H9 (cell line): ENCODE results near the gene B3GNT9. TPM values are rescaled to one million over a fixed set of nuclear protein-coding genes. Genes with fewer than 3 reads are reported as not detected.

Experiments
- DNase-seq: peaks from one replicate; pipeline ENCODE4 v3.0.0-alpha.2; 2017
- H2AFZ ChIP-seq: one replicate; pipeline ENCODE4 v1.6.1; 2013; ENCODE audit warnings: mild to moderate bottlenecking, low read length, control low read depth, moderate library complexity
- H2AK5ac ChIP-seq: 2 replicates; pipeline ENCODE4 v1.6.1; 2013; ENCODE audit warnings: low read length, control low read depth, mixed read lengths; ENCODE audit not compliant: insufficient read length
- H2BK120ac ChIP-seq: one replicate; pipeline ENCODE4 v1.6.1; 2013; ENCODE audit warnings: low read depth, mild to moderate bottlenecking, low read length, control low read depth, inconsistent platforms; ENCODE audit not compliant: poor library complexity, severe bottlenecking
- H2BK12ac ChIP-seq: 2 replicates; pipeline ENCODE4 v1.6.1; 2013; ENCODE audit warnings: low read length, control low read depth, mixed read lengths, low read depth; ENCODE audit not compliant: insufficient read length
- H2BK15ac ChIP-seq: 2 replicates; pipeline ENCODE4 v1.6.1; 2013; ENCODE audit warnings: low read depth, low read length, control low read depth
- H2BK20ac ChIP-seq: one replicate; pipeline ENCODE4 v1.6.1; 2013; ENCODE audit warnings: low read depth, mild to moderate bottlenecking, low read length, control low read depth, inconsistent platforms; ENCODE audit not compliant: poor library complexity, severe bottlenecking
- H2BK5ac ChIP-seq: 2 replicates; pipeline ENCODE4 v1.6.1; 2013; ENCODE audit warnings: low read length, control low read depth, mixed read lengths; ENCODE audit not compliant: insufficient read length
- H3K14ac ChIP-seq: 2 replicates; pipeline ENCODE4 v1.6.1; 2013; ENCODE audit warnings: low read length, control low read depth; ENCODE audit not compliant: insufficient read depth
- H3K18ac ChIP-seq: 2 replicates; pipeline ENCODE4 v1.6.1; 2013; ENCODE audit warnings: low read depth, mild to moderate bottlenecking, mixed read lengths, low read length, control low read depth; ENCODE audit not compliant: insufficient read length
- H3K23ac ChIP-seq: 2 replicates; pipeline ENCODE4 v1.6.1; 2013; ENCODE audit warnings: low read length, control low read depth, mixed read lengths, low read depth; ENCODE audit not compliant: insufficient read length
- H3K23me2 ChIP-seq: 2 replicates; pipeline ENCODE4 v1.6.1; 2013; ENCODE audit warnings: low read depth, mild to moderate bottlenecking, mixed read lengths, low read length, control low read depth; ENCODE audit not compliant: insufficient read length, poor library complexity, severe bottlenecking
- H3K27ac ChIP-seq: 2 replicates; pipeline ENCODE4 v1.5.1; 2013; ENCODE audit warnings: low read length, control low read depth, mixed read lengths, low read depth; ENCODE audit not compliant: insufficient read length
- H3K27me3 ChIP-seq: 2 replicates; pipeline ENCODE4 v1.6.1; 2013; ENCODE audit warnings: low read length, control low read depth, inconsistent platforms; ENCODE audit not compliant: insufficient read depth
- H3K4ac ChIP-seq: 2 replicates; pipeline ENCODE4 v1.6.1; 2013; ENCODE audit warnings: low read depth, mild to moderate bottlenecking, control low read depth, inconsistent platforms, low read length, moderate library complexity
- H3K4me1 ChIP-seq: 2 replicates; pipeline ENCODE4 v1.6.1; 2013; ENCODE audit warnings: low read length, control low read depth, inconsistent platforms; ENCODE audit not compliant: insufficient read depth
- H3K4me2 ChIP-seq: 2 replicates; pipeline ENCODE4 v1.6.1; 2013; ENCODE audit warnings: low read length, control low read depth, mixed read lengths; ENCODE audit not compliant: insufficient read length, insufficient read depth
- H3K56ac ChIP-seq: 2 replicates; pipeline ENCODE4 v1.6.1; 2013; ENCODE audit warnings: low read depth, mild to moderate bottlenecking, mixed read lengths, low read length, control low read depth; ENCODE audit not compliant: insufficient read length
- H3K79me1 ChIP-seq: 2 replicates; pipeline ENCODE4 v1.6.1; 2013; ENCODE audit warnings: low read depth, mild to moderate bottlenecking, moderate library complexity, low read length, control low read depth, inconsistent platforms; ENCODE audit not compliant: insufficient read depth, poor library complexity, severe bottlenecking
- H3K79me2 ChIP-seq: 2 replicates; pipeline ENCODE4 v1.6.1; 2013; ENCODE audit warnings: low read length, control low read depth, inconsistent platforms; ENCODE audit not compliant: insufficient read depth
- H3K9ac ChIP-seq: 2 replicates; pipeline ENCODE4 v1.6.1; 2013; ENCODE audit warnings: low read length, control low read depth, mixed read lengths; ENCODE audit not compliant: insufficient read length; ENCODE audit errors: extremely low read depth
- H3K9me3 ChIP-seq: one replicate; pipeline ENCODE4 v1.6.1; 2013; ENCODE audit warnings: low read depth, low read length, inconsistent platforms; ENCODE audit not compliant: control insufficient read depth
- H3T11ph ChIP-seq: one replicate; pipeline ENCODE4 v1.6.1; 2013; ENCODE audit warnings: mild to moderate bottlenecking, low read length, control low read depth, inconsistent platforms
- H4K20me1 ChIP-seq: one replicate; pipeline ENCODE4 v1.6.1; 2013; ENCODE audit not compliant: control insufficient read depth, insufficient read length, insufficient read depth
- H4K5ac ChIP-seq: 2 replicates; pipeline ENCODE4 v1.6.1; 2013; ENCODE audit warnings: low read depth, mild to moderate bottlenecking, mixed read lengths, low read length, control low read depth; ENCODE audit not compliant: insufficient read length
- H4K8ac ChIP-seq: replicated peaks from 2 replicates; pipeline ENCODE4 v1.6.1; 2013; ENCODE audit warnings: low read length, control low read depth, mixed read lengths, low read depth; ENCODE audit not compliant: insufficient read length
- H4K91ac ChIP-seq: 2 replicates; pipeline ENCODE4 v1.6.1; 2013; ENCODE audit warnings: low read depth, mild to moderate bottlenecking, moderate library complexity, mixed read lengths, low read length, control low read depth; ENCODE audit not compliant: insufficient read length
- H3K27ac Mint-ChIP-seq, 3 experiments: 2 replicates in 2 of 3; 3 replicates in 1 of 3; pipeline ENCODE4 v1.8.0; 2020 to 2021; ENCODE audit warnings: mixed read lengths in 3 of 3, mild to moderate bottlenecking in 1 of 3, moderate library complexity in 1 of 3
- H3K27me3 Mint-ChIP-seq: 2 replicates; pipeline ENCODE4 v1.8.0; 2021; ENCODE audit warnings: low read depth, mild to moderate bottlenecking, moderate library complexity, mixed read lengths
- H3K36me3 Mint-ChIP-seq, 3 experiments: 2 replicates in 2 of 3; 3 replicates in 1 of 3; pipeline ENCODE4 v1.8.0; 2020 to 2021; ENCODE audit warnings: low read depth in 3 of 3, mixed read lengths in 3 of 3; ENCODE audit not compliant: insufficient read depth in 1 of 3
- H3K4me1 Mint-ChIP-seq, 2 experiments: 2 replicates each; pipeline ENCODE4 v1.8.0; 2020; ENCODE audit warnings: mixed read lengths in 2 of 2
- H3K4me3 Mint-ChIP-seq, 2 experiments: 2 replicates in 1 of 2; 3 replicates in 1 of 2; pipeline ENCODE4 v1.8.0; 2020 to 2021; ENCODE audit warnings: mild to moderate bottlenecking in 2 of 2, mixed read lengths in 2 of 2, moderate library complexity in 1 of 2
- H3K9me3 Mint-ChIP-seq, 2 experiments: 2 replicates in 1 of 2; 3 replicates in 1 of 2; pipeline ENCODE4 v1.8.0; 2020; ENCODE audit warnings: mild to moderate bottlenecking in 2 of 2, mixed read lengths in 2 of 2, moderate library complexity in 1 of 2
- CTCF ChIP-seq: fragments of 200-600 bp; sonication (generic); conservative IDR thresholded peaks from 3 replicates; pipeline ENCODE4 v1.8.0; 2021; ENCODE audit warnings: antibody characterized with exemption, mild to moderate bottlenecking
- WGBS: extraction: QIAGEN DNeasy Blood & Tissue Kit; methylation state at CpG from one replicate; pipeline ENCODE4 v1.1.7; 2013; ENCODE audit warnings: missing lambda C conversion rate, low lambda C conversion rate, mixed read lengths; ENCODE audit not compliant: insufficient read length; ENCODE audit errors: extremely low coverage; 5-methylcytosine and 5-hydroxymethylcytosine counted together
- total RNA-seq: library from RNA; stranded (reverse); gene quantifications from 2 replicates; pipeline ENCODE4 v1.2.1, GENCODE V29; 2021

Gene B3GNT9
- total RNA-seq, 1 experiment from 2014 or later = 11.2 TPM

- no peak overlapping the region for H2AK5ac ChIP-seq
- no peaks in the 10 kb centered on the region; the same call in 1 of the 2 replicates for H3K4me1 ChIP-seq
- H3K9ac ChIP-seq = no peak overlapping the region
- peak overlapping the region in 2 of 3 experiments; percentile 21 to 53; a peak in 2 of 7 replicates for H3K27ac Mint-ChIP-seq
- no peak overlapping the region for H3K23ac ChIP-seq
- no peak overlapping the region for H3T11ph ChIP-seq
- H4K8ac ChIP-seq = no peak overlapping the region
- no peak overlapping the region for H3K56ac ChIP-seq
- H3K4me3 Mint-ChIP-seq = no peak overlapping the region
- no peaks in the 10 kb centered on the region; the same call in 1 of the 2 replicates for H3K79me2 ChIP-seq
- DNase-seq = no peak
- H2BK5ac ChIP-seq = no peak overlapping the region
- peaks cover 6 to 7% of the 10 kb centered on the region in 2 experiments for H3K4me1 Mint-ChIP-seq
- H3K9me3 ChIP-seq = no peaks in the 10 kb centered on the region
- no peak for TF ChIP-seq CTCF
- H2AFZ ChIP-seq = no peak overlapping the region
- no CpG with 5 or more reads among the region's 5 CpGs for WGBS
- peaks cover 5% of the 10 kb centered on the region for H3K79me1 ChIP-seq
- H3K27me3 Mint-ChIP-seq = no peaks in the 10 kb centered on the region; the same call in 1 of the 2 replicates
- peaks cover 4 to 33% (median 25%) of the 10 kb centered on the region in 3 experiments for H3K36me3 Mint-ChIP-seq
- H3K27ac ChIP-seq = no peak overlapping the region
- H4K5ac ChIP-seq = no peak overlapping the region
- no peaks in the 10 kb centered on the region for H3K27me3 ChIP-seq
- H4K91ac ChIP-seq = no peak overlapping the region
- H3K9me3 Mint-ChIP-seq = no peaks in the 10 kb centered on the region
- no peaks in the 10 kb centered on the region for H3K23me2 ChIP-seq
- H2BK120ac ChIP-seq = no peak overlapping the region
- H2BK20ac ChIP-seq = no peak overlapping the region
- no peak overlapping the region for H2BK15ac ChIP-seq
- H4K20me1 ChIP-seq = no peaks in the 10 kb centered on the region
- H3K18ac ChIP-seq = no peak overlapping the region
- no peak overlapping the region for H3K4me2 ChIP-seq
- H2BK12ac ChIP-seq = no peak overlapping the region
- H3K14ac ChIP-seq = no peak overlapping the region
- H3K4ac ChIP-seq = no peak overlapping the region
These were observed 30.8 kb downstream of the B3GNT9 start for GRCh38 chr16:67120025-67120424.
